Measurements from ENCODE around the gene EML4. TPM values are rescaled to one million over a fixed set of nuclear protein-coding genes. Genes with fewer than 3 reads are reported as not detected.

The EML4 gene
- total RNA-seq, 1 experiment from 2014 or later = 128 TPM

- Histone ChIP-seq H3K27me3 (no peaks in the 10 kb centered on the region), H3K4me1 (peaks cover 14% of the 10 kb centered on the region), H3K27ac (no peak overlapping the region), H3K9me3 (replicated peaks) (peaks cover 7% of the 10 kb centered on the region; the same call in 1 of the 2 replicates), H3K36me3 (no peaks in the 10 kb centered on the region), H3K4me3 (no peak overlapping the region)
- no peak for DNase-seq
Observed at GRCh38 chr2:42150159-42150558, 19.0 kb upstream of the EML4 start.

DNA sequence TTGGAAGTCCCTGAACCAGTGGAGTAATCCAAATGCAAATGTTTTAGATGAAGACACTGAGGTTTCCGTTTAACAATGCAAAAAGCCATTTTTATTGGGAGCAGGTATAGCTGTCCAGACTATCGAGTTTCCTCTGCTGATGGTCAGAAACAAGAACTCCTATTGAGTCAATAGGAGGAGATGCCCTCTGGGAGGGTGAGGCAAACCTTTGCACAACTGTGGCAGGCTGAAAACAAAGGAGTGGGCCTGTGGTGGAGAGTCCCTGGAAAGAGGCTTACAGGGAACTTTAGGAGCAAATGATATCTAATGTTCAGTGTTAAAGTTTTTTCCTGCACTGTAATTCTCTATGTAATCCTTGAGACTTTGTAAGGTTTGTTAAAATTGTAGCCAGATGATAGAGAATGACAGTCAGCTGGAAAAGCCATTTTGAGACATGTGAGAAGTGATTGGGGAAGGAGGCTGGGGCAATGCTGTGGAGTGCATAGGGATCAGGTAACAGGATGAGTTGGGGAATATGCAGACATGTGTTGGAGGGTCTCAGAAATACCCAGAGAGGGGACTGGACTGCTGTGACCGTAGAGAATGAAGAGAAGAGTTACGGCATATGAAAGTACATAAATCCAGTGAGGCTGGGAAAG is 15.1 kb upstream of the EML4 start:
- Histone ChIP-seq H3K36me3 (no peaks in the 10 kb centered on the region), H3K4me3 (no peak overlapping the region), H3K4me1 (peaks cover 9% of the 10 kb centered on the region; the same call in 1 of the 2 replicates), H3K27ac (no peak overlapping the region), H3K9me3 (replicated peaks) (0 out of 2 replicates have a peak, but pooled peaks cover under 1% of the 10 kb centered on the region), H3K27me3 (no peaks in the 10 kb centered on the region)
- peak in 1 of 2 experiments; percentile 47 for DNase-seq

- H3K27me3 ChIP-seq = no peaks in the 10 kb centered on the region
- no peak overlapping the region for H3K27ac ChIP-seq
- H3K4me1 ChIP-seq = peaks cover 6% of the 10 kb centered on the region; the same call in 1 of the 2 replicates
- H3K4me3 ChIP-seq = no peak overlapping the region
- no peaks in the 10 kb centered on the region for H3K36me3 ChIP-seq
- no peak for DNase-seq
- H3K9me3 ChIP-seq (replicated peaks) = no peaks in the 10 kb centered on the region
Observed at GRCh38 chr2:42156721-42157120, 12.4 kb upstream of the EML4 start.

- Histone ChIP-seq H3K36me3 (no peaks in the 10 kb centered on the region), H3K4me1 (no peaks in the 10 kb centered on the region), H3K27me3 (no peaks in the 10 kb centered on the region), H3K27ac (no peak overlapping the region), H3K4me3 (no peak overlapping the region), H3K9me3 (replicated peaks) (no peaks in the 10 kb centered on the region)
- DNase-seq = no peak
Observed at GRCh38 chr2:42161444-42161843, 7.7 kb upstream of the EML4 start.

- Histone ChIP-seq H3K27ac (no peak overlapping the region), H3K36me3 (no peaks in the 10 kb centered on the region), H3K4me3 (no peak overlapping the region), H3K27me3 (no peaks in the 10 kb centered on the region), H3K4me1 (peaks cover 6% of the 10 kb centered on the region), H3K9me3 (replicated peaks) (no peaks in the 10 kb centered on the region)
- no peak for DNase-seq
Observed at GRCh38 chr2:42163444-42164045, 5.6 kb upstream of the EML4 start.

- H3K36me3 ChIP-seq = no peaks in the 10 kb centered on the region
- no peaks in the 10 kb centered on the region for H3K27me3 ChIP-seq
- no peaks in the 10 kb centered on the region for H3K9me3 ChIP-seq (replicated peaks)
- H3K27ac ChIP-seq = no peak overlapping the region
- DNase-seq = no peak
- H3K4me1 ChIP-seq = peaks cover 8% of the 10 kb centered on the region
- H3K4me3 ChIP-seq = no peak overlapping the region
Observed at GRCh38 chr2:42164046-42164445, 5.1 kb upstream of the EML4 start.

DNA sequence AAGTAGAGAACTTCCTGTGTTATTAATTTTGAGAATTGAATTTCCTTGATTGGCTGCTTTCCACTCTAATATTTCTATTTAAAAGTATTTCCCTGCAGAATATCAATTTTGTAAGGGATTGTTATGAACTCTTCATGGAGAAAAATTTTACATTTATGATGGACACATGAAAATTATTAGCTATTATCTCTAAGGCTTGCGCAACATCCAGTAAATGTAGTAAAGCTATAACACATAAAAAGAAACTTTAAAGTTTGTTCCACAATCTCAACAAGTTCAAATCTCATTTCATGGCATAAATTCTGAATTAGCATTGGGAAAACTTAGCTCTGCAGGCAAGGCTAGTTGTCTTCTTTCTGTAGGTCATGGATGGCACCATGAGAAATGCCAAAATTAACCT is 4.2 kb upstream of the EML4 start:
- Histone ChIP-seq H3K36me3 (no peaks in the 10 kb centered on the region; the same call in 1 of the 2 replicates), H3K4me3 (no peak overlapping the region), H3K9me3 (replicated peaks) (no peaks in the 10 kb centered on the region), H3K27ac (no peak overlapping the region), H3K4me1 (peaks cover 8% of the 10 kb centered on the region), H3K27me3 (no peaks in the 10 kb centered on the region)
- DNase-seq = no peak

DNA sequence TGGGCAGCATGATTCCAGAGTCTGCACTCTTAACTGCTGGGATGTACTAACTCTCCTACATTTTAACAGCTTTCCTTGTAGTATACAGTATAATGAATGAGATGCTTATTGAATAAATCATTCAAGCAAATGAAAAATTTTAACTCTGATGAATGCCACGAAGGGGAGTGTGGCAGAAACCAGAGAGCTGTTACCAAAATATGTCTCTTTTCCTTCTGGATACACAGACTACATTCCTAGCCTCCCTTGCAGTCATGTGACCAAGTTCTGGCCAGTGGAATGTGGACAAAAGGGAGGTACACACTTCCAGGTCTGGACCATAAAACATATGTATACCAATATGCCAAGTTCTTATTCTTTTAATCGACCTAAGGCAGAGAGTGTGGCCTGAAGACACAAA is 1.7 kb upstream of the EML4 start:
- no peaks in the 10 kb centered on the region for H3K27me3 ChIP-seq
- H3K27ac ChIP-seq = no peak overlapping the region
- H3K4me3 ChIP-seq = no peak overlapping the region
- peaks cover 2% of the 10 kb centered on the region for H3K36me3 ChIP-seq
- peaks cover 27% of the 10 kb centered on the region for H3K4me1 ChIP-seq
- no peak for DNase-seq
- no peaks in the 10 kb centered on the region for H3K9me3 ChIP-seq (replicated peaks)

DNA sequence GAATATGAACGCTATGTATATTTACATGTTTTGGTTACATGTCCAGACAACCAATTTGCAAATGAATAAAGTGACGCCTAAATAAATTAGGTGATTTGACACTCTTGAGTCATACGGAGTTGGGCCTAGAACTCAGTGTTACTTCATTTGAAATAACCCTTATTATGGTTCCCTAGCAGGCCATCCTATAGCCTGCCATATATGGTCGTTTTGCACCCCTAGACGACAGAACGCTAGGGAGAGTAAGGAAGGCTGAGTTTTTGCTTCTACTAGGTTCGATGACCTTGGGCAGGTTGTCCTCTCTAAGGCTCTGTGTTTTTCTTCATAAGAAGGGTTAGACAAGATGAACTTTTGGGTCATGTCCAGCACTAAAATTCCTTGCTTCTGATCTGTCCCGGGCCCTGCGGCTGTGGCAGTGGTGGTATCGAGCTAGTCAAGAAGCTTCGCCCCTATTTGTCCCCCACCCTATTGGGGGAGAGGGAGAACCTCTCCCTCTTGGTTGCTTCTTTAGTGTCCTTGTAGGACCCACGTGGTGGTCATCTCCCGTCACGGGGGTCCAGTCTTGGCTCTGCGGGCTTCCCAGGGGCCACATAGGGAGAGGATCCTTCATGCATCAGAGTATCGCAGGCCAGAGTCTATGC is 574 bp upstream of the EML4 start:
- no peaks in the 10 kb centered on the region for H3K9me3 ChIP-seq (replicated peaks)
- no peak for DNase-seq
- peak overlapping the region; percentile 16; the same call in 1 of the 2 replicates for H3K27ac ChIP-seq
- peaks cover 27% of the 10 kb centered on the region for H3K4me1 ChIP-seq
- H3K4me3 ChIP-seq = peak overlapping the region; percentile 100
- H3K36me3 ChIP-seq = peaks cover 2% of the 10 kb centered on the region
- H3K27me3 ChIP-seq = no peaks in the 10 kb centered on the region

- peak in 1 of 2 experiments; percentile 49 for DNase-seq
- Histone ChIP-seq H3K4me1 (peaks cover 27% of the 10 kb centered on the region), H3K27ac (peak overlapping the region; percentile 83), H3K36me3 (peaks cover 2% of the 10 kb centered on the region), H3K9me3 (replicated peaks) (no peaks in the 10 kb centered on the region), H3K27me3 (no peaks in the 10 kb centered on the region), H3K4me3 (peak overlapping the region; percentile 100)
Observed at GRCh38 chr2:42169874-42170521, 845 bp downstream of the EML4 start.

GRCh38 chr2:42170619-42171395 is 1.7 kb downstream of the EML4 start:
- Histone ChIP-seq H3K9me3 (replicated peaks) (no peaks in the 10 kb centered on the region), H3K27me3 (no peaks in the 10 kb centered on the region), H3K4me1 (peaks cover 27% of the 10 kb centered on the region), H3K27ac (no peak overlapping the region), H3K4me3 (peak overlapping the region; percentile 100), H3K36me3 (peaks cover 2% of the 10 kb centered on the region)
- no peak for DNase-seq

DNA sequence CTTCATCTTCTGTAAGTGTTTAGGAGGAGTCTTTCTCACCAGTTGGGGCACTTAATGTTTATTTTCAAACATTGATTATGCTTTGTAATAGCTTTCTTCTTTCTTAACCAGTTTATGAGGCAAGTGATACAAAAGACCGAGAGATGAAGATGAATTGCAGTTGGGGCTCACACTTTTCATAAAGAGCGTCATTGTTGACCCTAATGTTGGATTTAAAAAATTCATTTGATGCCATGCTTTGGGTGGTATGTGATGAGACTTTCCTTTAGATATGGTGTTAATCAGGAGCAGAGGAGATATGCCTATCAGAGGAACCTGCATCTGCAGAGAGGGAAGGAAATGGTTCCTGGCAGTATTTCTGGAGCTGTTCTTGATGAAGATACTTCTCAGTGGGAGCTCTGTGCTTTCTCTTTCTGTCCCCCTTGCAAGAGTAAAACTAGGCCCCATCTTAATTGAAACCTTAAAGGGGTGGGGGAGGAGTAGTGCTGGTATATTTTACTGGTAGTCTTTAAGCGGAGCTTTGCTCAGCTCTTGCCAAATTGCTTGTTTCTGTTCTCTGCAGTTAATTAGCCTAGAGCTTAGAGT is 2.3 kb downstream of the EML4 start:
- Histone ChIP-seq H3K36me3 (peaks cover 4% of the 10 kb centered on the region), H3K27ac (no peak overlapping the region), H3K27me3 (no peaks in the 10 kb centered on the region), H3K9me3 (replicated peaks) (no peaks in the 10 kb centered on the region), H3K4me3 (no peak overlapping the region), H3K4me1 (peaks cover 27% of the 10 kb centered on the region)
- no peak for DNase-seq

- no peak for DNase-seq
- no peaks in the 10 kb centered on the region for H3K9me3 ChIP-seq (replicated peaks)
- H3K36me3 ChIP-seq = peaks cover 4% of the 10 kb centered on the region
- H3K4me3 ChIP-seq = no peak overlapping the region
- no peak overlapping the region for H3K27ac ChIP-seq
- H3K27me3 ChIP-seq = no peaks in the 10 kb centered on the region
- H3K4me1 ChIP-seq = peaks cover 27% of the 10 kb centered on the region
Observed at GRCh38 chr2:42172020-42172419, 2.9 kb downstream of the EML4 start.

- Histone ChIP-seq H3K9me3 (replicated peaks) (no peaks in the 10 kb centered on the region), H3K27me3 (no peaks in the 10 kb centered on the region), H3K27ac (no peak overlapping the region), H3K4me1 (peaks cover 24% of the 10 kb centered on the region), H3K36me3 (peaks cover 4% of the 10 kb centered on the region), H3K4me3 (no peak overlapping the region)
- DNase-seq = no peak
Observed at GRCh38 chr2:42172566-42172965, 3.4 kb downstream of the EML4 start.

Measured in SJCRH30 (cell line).